Activated CD4-positive, alpha-beta T cell treated with anti-CD3 and anti-CD28 coated beads, Interleukin-2, Interleukin-4, amounts not matched to agents 100 ng/mL and 50 ng/mL, durations not matched to agents 16 hours and 8 hours (primary cell): ENCODE measurements around the gene ZNF772.
A peak's percentile ranks its signal among the peaks of the same experiment; 100 is the strongest.
"Not testable (repeated sequence)": the region's sequence is repeated elsewhere in the genome, so short reads cannot be mapped to it uniquely, and the experiment has no call there.

Experiments used
- DNase-seq: peaks from one replicate; pipeline ENCODE4 v3.0.0-alpha.2; 2020; ENCODE audit warnings: low spot score

ZNF772 gene

DNA sequence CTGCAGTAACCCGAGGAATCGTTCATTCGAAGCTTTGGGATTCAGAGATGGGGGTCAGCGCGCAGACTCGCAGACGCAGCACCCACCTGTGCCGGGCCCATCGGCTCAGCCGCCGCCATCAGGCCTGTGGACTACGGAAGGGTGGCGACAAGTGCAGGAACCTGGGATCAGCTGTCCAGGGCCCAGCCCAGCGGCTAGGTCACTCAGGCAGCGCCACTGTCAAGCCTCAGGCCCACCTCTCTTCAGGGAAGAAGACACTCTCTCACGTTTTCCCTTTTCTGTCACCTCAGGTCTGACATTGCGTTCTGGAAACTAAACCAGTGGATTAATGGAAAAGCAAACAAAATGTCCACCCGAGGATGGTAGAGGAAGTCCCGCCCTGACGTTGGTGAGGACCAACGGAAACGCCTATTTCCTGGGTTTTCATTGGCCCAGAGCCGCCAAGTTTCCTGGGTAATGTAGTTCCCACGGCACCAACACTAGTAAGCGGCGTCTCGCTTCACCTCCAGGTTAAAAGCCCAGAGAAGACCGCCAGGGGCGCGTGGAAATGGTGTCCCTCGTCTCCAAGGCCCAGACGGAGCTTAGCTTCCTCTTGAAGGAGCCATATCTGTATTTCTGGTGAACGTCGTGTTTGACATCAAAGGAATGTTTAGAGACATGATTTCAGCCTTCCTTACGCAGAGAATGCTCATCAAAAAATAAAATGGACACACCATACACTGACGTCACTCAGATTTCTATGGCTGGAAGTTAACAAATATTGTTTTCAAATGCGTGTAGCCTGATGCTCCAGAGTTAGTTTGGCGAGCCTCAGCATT, at the start of gene ZNF772:
TSS of gene ZNF772 (minus strand) at position 376 of the 818 bp plus-strand sequence. CDS start at position 119, 257 bp downstream.
- DNase-seq, result peak; percentile 92

DNA sequence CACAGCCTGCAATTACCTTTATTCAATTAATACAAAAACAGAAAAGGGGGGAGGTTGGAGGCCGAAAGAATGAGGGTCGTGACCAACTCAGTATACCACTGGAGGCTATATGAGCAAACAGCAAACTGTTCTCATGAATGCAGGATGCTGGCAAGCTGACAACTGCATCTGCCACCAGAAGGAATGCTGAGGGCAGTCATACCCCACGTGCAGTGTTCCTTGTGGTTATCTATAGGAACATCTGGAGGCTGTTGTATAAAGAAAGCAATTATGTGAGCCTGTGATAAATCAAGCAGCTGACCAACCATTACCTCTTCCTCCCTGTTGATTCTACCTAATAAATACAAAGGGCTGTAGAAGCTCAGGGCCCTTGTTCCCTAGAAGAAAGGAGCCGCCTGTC, 40.7 kb upstream of the ZNF772 start:
- not testable (repeated sequence) for DNase-seq

DNA sequence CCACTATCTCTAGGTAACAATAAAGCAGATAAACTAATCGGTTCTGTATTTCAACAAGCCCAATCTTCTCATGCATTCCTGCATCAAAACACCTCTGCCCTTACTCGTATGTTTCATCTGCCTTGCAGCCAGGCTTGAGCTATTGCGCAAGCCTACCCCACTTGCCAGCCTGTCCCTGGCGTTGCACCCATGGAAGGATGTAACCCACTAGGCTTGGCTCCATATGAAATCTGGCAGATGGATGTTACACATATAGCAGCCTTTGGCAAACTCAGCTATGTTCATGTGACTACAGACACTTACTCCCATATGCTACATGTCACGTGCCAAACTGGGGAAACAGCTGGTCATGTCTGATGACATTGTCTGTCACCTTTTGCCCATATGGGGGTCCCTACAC, 37.9 kb upstream of the ZNF772 start:
- DNase-seq, result no peak

DNA sequence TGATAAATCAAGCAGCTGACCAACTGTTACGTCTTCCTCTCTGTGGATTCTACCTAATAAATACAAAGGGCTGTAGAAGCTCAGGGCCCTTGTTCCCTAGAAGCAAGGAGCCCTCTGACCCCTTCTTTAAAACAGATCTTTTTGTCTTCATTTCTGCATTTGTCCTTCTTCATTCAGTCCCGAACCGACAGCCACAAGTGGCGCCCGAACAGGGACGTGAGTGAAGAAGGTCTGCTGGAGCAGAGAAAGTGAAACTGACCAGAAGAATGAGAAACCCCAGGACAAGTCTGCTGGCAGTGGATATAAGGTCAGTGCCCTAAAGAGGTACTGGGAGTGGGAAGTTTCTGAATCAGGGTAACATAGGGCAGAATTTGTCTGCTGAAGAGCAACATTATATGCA, 35.5 kb upstream of the ZNF772 start:
- DNase-seq, result no peak

- no peak for DNase-seq
Measured at GRCh38 chr19:57511484-57511883, 34.1 kb upstream of the ZNF772 start.

- DNase-seq, result no peak
Measured at GRCh38 chr19:57506163-57506562, 28.8 kb upstream of the ZNF772 start.

GRCh38 chr19:57500400-57500799, 23.0 kb upstream of the ZNF772 start:
- DNase-seq, result not testable (repeated sequence)

- peak; percentile 96 for DNase-seq
Measured at GRCh38 chr19:57499680-57500395, 22.5 kb upstream of the ZNF772 start, which contains the start of gene ZNF773. ZNF773 (plus strand) TSS chr19:57499938; CDS start chr19:57500081, 143 bp downstream.

- DNase-seq, result not testable (repeated sequence)
Measured at GRCh38 chr19:57499332-57499679, 21.9 kb upstream of the ZNF772 start.

DNA sequence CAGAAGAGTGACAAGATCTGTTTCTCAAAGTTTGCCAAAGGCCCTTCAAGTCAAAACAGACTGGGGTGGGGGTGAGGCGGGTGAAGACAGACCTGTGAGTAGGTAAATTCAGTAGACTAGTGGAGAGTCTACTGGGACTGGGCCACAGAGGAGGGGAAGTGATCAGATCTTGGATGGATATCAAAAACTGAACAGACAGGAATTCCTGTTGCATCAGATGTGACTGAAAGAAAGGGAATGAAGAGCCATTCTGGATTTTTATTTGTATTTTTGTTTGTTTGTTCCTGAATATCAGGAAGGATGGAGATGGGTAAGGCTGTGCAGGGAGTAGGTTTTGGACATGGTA, 10.9 kb upstream of the ZNF772 start:
- not testable (repeated sequence) for DNase-seq

- peak; percentile 94 for DNase-seq
Measured at GRCh38 chr19:57487477-57488298, 10.3 kb upstream of the ZNF772 start, which contains the start of gene ZNF419. ZNF419 (plus strand) TSS chr19:57487750; CDS start chr19:57487951, 201 bp downstream.

DNA sequence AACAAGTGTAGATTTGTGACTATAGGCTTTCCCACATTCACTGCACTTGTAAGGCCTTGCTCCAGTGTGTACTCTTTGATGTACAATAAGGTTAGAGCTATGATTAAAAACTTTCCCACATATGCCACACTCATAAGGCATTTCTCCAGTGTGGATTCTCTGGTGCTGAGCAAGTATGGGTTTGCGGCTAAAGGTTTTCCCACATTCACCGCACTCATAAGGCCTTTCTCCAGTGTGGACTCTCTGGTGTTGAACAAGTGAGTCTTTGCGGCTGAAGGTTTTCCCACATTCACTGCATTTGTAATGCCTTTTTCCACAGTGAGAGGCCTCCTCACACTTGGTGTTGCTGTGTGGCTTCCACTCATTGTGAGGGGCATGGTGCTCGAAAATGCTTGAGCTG, 3.7 kb downstream of the ZNF772 start:
- no peak for DNase-seq

GRCh38 chr19:57466489-57466888, 10.9 kb downstream of the ZNF772 start:
- DNase-seq, result no peak

DNA sequence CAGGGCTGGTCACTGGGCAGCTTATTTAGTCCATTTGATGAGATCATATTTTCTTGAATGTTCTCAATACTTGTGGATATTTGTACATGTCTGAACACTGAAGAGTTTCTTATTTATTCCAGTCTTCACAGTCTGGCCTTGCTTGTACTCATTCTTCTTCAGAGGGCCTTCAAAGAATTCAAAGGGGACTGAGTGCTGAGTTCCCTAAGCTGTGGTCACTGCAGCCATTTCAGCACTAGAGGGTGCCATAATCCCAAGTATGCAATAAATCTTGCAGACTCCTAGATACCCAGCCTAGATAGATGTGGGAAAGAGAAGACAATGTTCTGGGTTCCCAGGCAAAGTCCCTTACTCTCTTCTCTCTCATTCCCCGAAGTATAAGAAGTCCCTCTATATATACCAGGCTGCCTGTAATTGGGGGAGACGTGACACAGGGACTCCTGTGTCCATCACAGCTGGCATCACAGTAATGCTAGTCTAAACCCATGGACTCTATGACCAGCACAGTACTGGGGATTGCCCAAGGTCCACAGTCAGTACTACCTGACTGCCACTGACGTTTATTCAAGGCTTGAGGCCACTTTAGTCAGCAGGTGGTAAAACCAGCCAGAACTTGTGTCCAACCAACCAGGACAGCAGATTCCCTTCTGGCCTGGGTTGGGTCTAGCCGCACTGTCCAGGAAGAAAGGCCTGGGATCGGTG, 11.5 kb downstream of the ZNF772 start:
- peak; percentile 27 for DNase-seq

- no peak for DNase-seq
Measured at GRCh38 chr19:57452307-57452706, 25.1 kb downstream of the ZNF772 start.

DNA sequence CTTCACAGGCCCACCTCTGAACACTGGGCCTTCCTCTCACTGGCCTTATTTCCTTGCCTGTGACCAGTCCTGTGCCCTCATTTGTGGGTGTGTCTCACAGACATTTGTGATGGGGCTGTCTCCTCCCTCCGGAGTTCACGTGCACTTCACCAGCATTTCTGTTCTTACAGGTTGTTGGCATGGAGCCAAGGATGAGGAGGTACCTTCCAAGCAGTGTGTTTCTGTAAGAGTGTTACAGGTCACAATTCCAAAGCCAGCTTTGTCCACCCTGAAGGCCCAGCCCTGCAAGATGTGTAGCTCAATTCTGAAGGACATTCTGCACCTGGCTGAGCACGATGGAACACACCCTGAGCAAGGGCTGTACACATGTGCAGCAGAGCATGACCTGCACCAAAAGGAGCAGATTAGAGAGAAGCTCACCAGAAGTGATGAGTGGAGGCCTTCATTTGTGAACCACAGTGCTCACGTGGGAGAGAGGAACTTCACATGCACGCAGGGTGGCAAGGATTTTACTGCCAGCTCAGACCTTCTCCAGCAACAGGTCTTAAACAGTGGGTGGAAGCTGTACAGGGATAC, 34.2 kb downstream of the ZNF772 start:
- no peak for DNase-seq

DNA sequence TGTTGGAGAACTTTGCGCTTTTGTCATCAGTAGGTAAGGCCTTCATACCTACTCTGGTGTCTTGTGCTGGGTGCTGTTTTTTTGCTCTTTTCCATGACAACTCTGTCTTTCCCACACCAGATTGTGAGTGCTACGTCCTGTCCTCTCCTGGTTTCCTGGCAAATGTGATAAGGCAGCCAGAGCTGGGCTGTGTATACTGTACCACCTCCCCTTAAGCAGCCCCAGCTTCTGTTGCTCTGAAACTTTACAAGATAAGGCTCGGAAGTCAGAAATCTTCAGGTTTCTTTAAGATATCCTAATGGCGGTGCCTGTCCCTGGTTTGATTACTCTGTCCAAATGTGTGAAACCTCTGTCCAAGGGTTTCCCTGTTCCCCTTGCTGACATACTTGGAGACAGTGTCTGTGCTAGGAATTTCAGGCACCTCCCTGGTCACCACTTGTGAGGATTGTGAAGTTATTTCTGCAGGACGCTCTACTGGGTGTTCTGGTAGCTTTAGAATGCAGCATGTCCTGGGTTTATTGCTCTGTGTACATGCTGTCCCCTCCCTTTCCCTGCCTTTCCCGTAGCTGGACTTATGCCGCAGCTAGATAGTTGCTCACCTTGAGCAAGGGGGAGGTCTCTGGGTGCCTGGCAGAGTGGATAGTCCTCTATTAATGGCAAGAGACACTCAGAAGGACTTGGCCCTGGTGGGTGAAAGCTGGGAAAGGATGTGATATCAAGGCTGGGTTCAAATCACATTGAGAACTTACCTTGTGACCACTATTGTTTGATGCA, 35.2 kb downstream of the ZNF772 start:
- no peak for DNase-seq

DNA sequence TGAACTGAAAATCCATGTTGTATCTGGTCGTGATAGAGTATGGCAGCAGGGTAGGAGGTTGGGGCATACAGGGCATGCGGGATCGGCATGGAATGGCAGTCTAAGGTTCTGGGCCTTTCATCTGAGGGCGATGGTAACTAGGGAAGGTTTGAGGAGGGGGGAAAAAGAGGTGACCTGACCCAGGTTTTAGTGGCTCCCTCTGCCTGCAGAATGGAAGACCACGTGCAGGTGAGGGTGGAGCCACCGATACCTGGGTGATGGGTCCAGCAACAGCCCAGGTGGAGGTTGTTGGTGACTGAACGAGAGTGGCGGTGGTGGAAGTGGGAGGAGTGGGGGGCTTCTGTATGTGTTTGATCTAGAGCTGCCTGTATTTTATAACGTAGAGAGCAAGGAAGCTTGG, 38.4 kb downstream of the ZNF772 start:
- no peak for DNase-seq

DNA sequence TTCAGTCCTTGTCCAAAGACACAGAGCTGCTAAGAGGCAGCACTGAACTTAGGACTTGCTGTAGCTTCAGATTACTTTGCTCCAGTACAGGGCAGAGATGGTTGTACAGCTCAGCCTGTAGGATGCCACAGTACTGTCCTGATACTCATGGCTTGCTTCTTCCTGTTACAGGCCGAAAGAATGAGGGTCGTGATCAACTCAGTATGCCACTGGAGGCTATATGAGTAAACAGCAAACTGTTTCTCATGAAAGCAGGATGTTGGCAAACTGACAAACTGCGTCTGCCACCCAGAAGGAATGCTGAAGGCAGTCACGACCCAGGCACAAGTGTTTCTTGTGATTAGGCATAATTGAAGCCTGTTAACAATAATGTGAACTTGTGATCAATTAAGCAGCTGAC, 39.4 kb downstream of the ZNF772 start:
- DNase-seq, result no peak

DNA sequence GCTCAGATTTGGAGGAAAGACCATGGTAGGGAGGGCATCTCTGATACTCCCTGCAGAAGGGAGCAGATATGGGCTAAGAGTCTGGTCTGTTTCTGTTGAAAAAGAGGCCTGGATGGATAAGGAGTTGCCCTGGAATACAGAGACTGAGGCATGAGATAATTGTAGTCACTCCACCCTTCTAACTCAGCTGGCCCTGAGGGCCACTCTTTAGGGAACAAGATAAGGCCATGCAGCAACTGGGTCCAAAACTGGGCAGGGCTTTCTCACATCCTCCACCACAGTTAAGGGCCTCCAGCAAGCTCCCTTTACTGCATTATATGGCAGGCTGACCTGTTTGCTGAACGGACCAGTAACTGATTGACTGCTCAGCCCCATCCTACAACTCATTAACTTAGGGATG, 40.9 kb downstream of the ZNF772 start:
- DNase-seq, result no peak
